ENCODE results near the gene CTNNBL1.

Gene CTNNBL1

DNA sequence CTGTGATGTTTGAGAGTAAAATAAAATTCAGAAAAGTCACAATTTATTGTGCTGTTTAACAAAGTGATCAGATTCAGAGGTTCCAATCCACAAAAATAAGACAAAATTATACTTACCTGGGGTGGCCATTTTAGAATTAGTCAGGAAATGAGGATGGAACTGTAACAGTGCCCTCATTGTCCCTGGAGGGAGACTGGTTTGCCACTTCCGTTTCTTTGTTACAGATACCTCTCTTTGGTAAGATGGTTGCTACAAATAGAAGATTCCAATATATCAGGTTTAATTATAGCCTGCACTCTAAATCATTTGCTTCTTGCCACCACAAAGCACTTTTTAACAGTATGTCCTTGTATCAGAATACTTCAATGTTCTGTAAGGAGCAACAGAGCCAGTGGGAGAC, 95.6 kb downstream of the CTNNBL1 start:
- no peak overlapping the region for H3K4me3 ChIP-seq (ENCODE audit: low read length)
- DNase-seq (ENCODE audit: low read depth), result no peak
- TF ChIP-seq, protein P1, sequence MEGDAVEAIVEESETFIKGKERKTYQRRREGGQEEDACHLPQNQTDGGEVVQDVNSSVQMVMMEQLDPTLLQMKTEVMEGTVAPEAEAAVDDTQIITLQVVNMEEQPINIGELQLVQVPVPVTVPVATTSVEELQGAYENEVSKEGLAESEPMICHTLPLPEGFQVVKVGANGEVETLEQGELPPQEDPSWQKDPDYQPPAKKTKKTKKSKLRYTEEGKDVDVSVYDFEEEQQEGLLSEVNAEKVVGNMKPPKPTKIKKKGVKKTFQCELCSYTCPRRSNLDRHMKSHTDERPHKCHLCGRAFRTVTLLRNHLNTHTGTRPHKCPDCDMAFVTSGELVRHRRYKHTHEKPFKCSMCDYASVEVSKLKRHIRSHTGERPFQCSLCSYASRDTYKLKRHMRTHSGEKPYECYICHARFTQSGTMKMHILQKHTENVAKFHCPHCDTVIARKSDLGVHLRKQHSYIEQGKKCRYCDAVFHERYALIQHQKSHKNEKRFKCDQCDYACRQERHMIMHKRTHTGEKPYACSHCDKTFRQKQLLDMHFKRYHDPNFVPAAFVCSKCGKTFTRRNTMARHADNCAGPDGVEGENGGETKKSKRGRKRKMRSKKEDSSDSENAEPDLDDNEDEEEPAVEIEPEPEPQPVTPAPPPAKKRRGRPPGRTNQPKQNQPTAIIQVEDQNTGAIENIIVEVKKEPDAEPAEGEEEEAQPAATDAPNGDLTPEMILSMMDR (conservative IDR thresholded peaks at IDR 0.05; ENCODE audit: low read length), result no peak

DNA sequence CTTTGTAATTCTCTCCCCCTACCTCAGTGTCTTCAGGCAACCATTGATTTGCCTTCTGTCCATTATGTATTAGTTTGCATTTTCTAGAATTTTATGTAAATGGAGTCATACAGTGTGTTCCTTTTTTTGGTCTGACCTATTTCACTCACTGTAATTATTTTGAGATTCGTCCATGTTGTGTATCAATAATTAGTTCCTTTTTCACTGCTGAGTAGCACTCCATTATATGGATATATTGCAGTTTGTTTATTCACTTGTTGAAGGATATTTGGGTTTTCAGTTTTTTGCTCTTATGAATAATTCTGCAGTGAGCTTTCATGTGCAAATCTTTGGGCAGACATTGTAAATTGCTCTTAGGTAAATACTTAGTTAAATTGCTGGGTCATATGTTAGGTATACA, 97.1 kb downstream of the CTNNBL1 start:
- no peak overlapping the region for H3K4me3 ChIP-seq (ENCODE audit: low read length)
- no peak for DNase-seq (ENCODE audit: low read depth)
- TF ChIP-seq, protein P1 (conservative IDR thresholded peaks at IDR 0.05; ENCODE audit: low read length), result no peak

DNA sequence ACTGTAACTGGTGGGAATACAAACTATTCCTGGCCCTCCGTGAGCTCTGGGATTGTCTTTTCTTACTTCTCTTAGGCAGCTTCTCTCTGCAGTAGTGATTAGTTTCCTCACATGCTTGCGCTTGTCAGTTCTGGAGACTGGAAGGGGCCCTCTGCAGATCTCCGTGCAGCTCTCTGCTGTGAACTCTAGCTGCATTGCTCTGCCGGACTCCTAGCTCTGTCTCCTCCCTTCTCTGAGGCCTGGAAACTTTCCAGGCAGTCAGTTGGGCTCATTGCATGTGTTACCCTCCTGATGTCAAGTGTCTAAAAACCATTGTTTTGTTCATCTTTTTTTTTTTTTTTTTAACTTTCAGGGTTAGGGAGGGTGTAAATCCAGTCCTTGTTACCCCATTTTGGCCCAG, 102.3 kb downstream of the CTNNBL1 start:
- no peak for DNase-seq (ENCODE audit: low read depth)
- H3K4me3 ChIP-seq (ENCODE audit: low read length), result no peak overlapping the region
- TF ChIP-seq, protein P1 (conservative IDR thresholded peaks at IDR 0.05; ENCODE audit: low read length), result no peak

DNA sequence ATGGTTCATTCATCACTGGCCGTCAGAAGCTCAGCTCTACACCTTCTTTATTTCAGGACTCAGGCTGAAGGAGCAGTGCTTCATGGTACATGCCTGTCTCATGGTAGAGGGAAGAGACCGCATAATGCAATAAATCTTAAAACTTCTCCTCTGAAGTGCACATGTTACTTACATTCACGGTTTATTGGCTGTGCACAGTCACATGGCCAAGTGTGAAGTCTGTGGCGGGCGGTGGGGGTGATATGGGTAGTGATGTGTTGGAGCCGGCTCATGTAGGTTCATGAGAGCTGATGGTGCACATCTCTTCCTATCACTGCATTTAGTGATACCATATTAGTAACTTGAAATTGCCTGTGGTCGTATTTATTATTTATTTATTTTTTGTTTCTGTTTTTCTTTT, 102.9 kb downstream of the CTNNBL1 start:
- no peak for DNase-seq (ENCODE audit: low read depth)
- no peak overlapping the region for H3K4me3 ChIP-seq (ENCODE audit: low read length)
- TF ChIP-seq, protein P1 (conservative IDR thresholded peaks at IDR 0.05; ENCODE audit: low read length), result no peak

DNA sequence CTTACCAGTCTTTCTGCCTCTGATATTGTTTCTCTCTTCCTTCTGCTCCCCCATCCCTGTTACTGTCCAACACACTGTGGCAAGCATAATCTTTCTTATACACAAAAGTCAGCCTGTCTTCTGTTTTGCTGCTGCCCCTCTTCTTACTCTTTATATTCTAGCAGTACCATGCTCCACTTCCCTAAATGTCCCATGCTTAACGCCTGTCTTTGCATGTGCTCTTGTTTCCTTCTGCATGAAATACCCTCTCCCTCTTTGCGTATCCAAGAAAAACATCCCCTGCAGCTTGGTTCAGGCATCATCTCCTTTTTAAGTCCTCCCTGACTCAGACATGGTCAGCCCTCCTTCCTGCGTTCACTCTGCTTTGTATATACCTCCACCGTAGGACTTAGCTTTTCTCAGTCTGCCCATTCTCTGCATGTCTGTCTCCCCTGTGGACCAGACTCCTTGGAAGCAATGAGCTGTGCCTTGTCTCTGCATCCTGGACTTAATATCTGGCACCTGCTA, 103.9 kb downstream of the CTNNBL1 start:
- no peak overlapping the region for H3K4me3 ChIP-seq (ENCODE audit: low read length)
- TF ChIP-seq, protein P1 (conservative IDR thresholded peaks at IDR 0.05; ENCODE audit: low read length), result no peak
- DNase-seq (ENCODE audit: low read depth), result no peak

DNA sequence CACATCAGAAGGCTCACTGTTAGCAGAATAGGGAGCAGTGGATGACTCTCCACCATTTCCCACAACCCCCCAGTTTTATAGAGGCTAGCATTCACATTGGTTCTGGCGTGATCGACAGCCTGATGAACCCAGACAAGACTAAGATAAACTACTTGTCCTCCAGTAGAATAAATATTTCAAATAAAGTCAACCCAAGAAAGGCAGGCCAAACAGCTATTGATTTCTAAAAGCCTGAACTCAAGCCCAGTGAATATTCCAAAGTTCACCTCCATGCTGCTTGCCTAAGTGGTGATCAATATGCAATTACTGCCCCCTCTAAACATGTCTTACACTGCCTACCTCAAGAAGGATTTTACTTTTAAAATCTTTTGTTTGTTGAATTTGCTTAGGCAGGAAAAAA, 104.5 kb downstream of the CTNNBL1 start:
- TF ChIP-seq, protein P1 (conservative IDR thresholded peaks at IDR 0.05; ENCODE audit: low read length), result no peak
- DNase-seq (ENCODE audit: low read depth), result no peak
- H3K4me3 ChIP-seq (ENCODE audit: low read length), result no peak overlapping the region

DNA sequence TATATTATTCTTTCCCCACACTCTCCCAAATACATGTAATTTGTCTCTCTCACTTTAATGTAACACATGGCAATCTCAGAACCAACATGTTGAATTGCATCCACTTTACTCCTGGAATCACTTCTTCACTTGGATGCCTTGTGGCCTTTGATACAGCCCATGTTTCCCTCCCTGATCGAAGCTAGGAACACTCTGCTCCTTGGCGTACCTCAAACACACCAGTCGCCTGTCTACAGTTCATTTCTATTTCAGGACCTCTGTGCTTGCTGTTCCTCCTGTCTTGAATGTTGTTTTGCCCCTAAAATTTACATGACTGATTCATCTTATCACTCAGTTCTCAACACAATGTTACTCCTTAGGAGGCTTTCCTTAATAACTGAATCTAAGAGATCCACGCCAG, 106.8 kb downstream of the CTNNBL1 start:
- TF ChIP-seq, protein P1 (conservative IDR thresholded peaks at IDR 0.05; ENCODE audit: low read length), result no peak
- H3K4me3 ChIP-seq (ENCODE audit: low read length), result no peak overlapping the region
- no peak for DNase-seq (ENCODE audit: low read depth)
